HCT116 (cell line): ENCODE measurements around the gene ZC2HC1C.

Experiments
- CEBPB ChIP-seq: IDR thresholded peaks from 2 replicates; pipeline ENCODE4 v1.6.1; 2012; ENCODE audit warnings: low read depth
- EGR1 ChIP-seq: IDR thresholded peaks from 2 replicates; pipeline ENCODE4 v1.6.1; 2012; ENCODE audit warnings: low read depth
- EZH2 ChIP-seq: fragments of 200-600 bp; sonication (generic); IDR thresholded peaks from 2 replicates; pipeline ENCODE4 v1.6.1; 2017; ENCODE audit warnings: antibody characterized with exemption, mixed run types
- EZH2phosphoT487 ChIP-seq: fragments of 200-600 bp; IDR thresholded peaks from 2 replicates; pipeline ENCODE4 v1.6.1; 2018; ENCODE audit warnings: antibody characterized with exemption, borderline replicate concordance
- JUND ChIP-seq: IDR thresholded peaks from 2 replicates; pipeline ENCODE4 v1.6.1; 2012
- POLR2A ChIP-seq: IDR thresholded peaks from 2 replicates; pipeline ENCODE4 v1.7.0; 2011; ENCODE audit warnings: borderline replicate concordance; ENCODE audit not compliant: insufficient read depth, insufficient read length; ENCODE audit errors: extremely low read depth
- POLR2AphosphoS5 ChIP-seq: IDR thresholded peaks from 2 replicates; pipeline ENCODE4 v1.6.1; 2011; ENCODE audit warnings: mild to moderate bottlenecking, low read depth, low read length, moderate library complexity
- RAD21 ChIP-seq: IDR thresholded peaks from 2 replicates; pipeline ENCODE4 v1.6.1; 2012; ENCODE audit warnings: low read depth, mild to moderate bottlenecking
- SP1 ChIP-seq: IDR thresholded peaks from 2 replicates; pipeline ENCODE4 v1.6.1; 2012; ENCODE audit warnings: low read depth
- SRF ChIP-seq: IDR thresholded peaks from 2 replicates; pipeline ENCODE4 v1.6.1; 2012; ENCODE audit warnings: low read depth
- TF ChIP-seq, protein P1 (sequence below), 3 experiments: fragments of 200-600 bp in 1 of 3; sonication (generic) in 1 of 3; IDR thresholded peaks in 2 of 3; conservative IDR thresholded peaks in 1 of 3; 2 replicates each; pipeline ENCODE4 v1.5.1; 2012 to 2017; ENCODE audit warnings: low read depth in 2 of 3, low read length in 2 of 3, antibody characterized with exemption in 1 of 3, borderline replicate concordance in 1 of 3, control low read depth in 1 of 3, mild to moderate bottlenecking in 1 of 3, mixed read lengths in 1 of 3, mixed run types in 1 of 3, moderate library complexity in 1 of 3; ENCODE audit not compliant: insufficient read depth in 1 of 3
- TF ChIP-seq, protein P2 (sequence below): IDR thresholded peaks from 2 replicates; pipeline ENCODE4 v1.6.1; 2012; ENCODE audit warnings: low read depth
- TF ChIP-seq, protein P3 (sequence below): IDR thresholded peaks from 2 replicates; pipeline ENCODE4 v1.6.1; 2011; ENCODE audit warnings: mild to moderate bottlenecking, low read length, moderate library complexity; ENCODE audit not compliant: insufficient replicate concordance; ENCODE audit errors: extremely low read depth

DNA sequence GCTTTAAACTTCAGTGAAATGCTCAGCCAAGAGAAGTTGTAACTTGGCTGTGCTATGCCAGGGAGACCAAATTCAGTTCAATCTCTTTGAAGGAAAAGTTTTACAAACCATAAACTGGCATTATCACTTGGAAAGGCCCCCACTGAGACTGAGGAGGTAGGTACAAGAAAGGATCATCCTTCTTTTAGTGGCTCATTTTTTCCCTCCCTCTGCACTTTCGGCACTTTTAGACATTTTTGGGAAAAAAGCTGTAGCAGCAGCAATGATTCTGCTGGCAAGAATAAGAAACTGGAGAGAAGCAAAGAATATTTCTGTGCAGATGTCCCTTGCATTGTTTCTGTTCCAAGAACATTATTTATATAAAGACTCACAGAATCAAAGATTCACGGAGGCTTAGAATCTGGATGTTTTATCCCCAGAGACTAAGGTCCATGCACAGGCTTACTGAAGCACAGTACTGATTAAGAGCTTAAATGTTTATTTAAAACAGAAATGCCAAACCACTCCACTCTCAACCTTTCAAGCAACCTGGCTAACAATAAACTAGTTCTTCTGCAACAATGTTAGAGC, 12.3 kb downstream of the ZC2HC1C start:
- TF ChIP-seq EGR1 (no peak), SP1 (no peak), POLR2A (no peak), JUND (no peak), SRF (no peak), EZH2 (no peak), RAD21 (no peak), EZH2phosphoT487 (no peak), CEBPB (no peak), POLR2AphosphoS5 (no peak)
- TF ChIP-seq, protein P1, sequence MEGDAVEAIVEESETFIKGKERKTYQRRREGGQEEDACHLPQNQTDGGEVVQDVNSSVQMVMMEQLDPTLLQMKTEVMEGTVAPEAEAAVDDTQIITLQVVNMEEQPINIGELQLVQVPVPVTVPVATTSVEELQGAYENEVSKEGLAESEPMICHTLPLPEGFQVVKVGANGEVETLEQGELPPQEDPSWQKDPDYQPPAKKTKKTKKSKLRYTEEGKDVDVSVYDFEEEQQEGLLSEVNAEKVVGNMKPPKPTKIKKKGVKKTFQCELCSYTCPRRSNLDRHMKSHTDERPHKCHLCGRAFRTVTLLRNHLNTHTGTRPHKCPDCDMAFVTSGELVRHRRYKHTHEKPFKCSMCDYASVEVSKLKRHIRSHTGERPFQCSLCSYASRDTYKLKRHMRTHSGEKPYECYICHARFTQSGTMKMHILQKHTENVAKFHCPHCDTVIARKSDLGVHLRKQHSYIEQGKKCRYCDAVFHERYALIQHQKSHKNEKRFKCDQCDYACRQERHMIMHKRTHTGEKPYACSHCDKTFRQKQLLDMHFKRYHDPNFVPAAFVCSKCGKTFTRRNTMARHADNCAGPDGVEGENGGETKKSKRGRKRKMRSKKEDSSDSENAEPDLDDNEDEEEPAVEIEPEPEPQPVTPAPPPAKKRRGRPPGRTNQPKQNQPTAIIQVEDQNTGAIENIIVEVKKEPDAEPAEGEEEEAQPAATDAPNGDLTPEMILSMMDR (IDR thresholded peaks at IDR 0.05 in 2 of 3, conservative IDR thresholded peaks at IDR 0.05 in 1 of 3; ENCODE audit: borderline replicate concordance in 1 of 3, insufficient read depth in 1 of 3, low read depth in 2 of 3, low read length in 2 of 3), result no peak
- TF ChIP-seq, protein P2, sequence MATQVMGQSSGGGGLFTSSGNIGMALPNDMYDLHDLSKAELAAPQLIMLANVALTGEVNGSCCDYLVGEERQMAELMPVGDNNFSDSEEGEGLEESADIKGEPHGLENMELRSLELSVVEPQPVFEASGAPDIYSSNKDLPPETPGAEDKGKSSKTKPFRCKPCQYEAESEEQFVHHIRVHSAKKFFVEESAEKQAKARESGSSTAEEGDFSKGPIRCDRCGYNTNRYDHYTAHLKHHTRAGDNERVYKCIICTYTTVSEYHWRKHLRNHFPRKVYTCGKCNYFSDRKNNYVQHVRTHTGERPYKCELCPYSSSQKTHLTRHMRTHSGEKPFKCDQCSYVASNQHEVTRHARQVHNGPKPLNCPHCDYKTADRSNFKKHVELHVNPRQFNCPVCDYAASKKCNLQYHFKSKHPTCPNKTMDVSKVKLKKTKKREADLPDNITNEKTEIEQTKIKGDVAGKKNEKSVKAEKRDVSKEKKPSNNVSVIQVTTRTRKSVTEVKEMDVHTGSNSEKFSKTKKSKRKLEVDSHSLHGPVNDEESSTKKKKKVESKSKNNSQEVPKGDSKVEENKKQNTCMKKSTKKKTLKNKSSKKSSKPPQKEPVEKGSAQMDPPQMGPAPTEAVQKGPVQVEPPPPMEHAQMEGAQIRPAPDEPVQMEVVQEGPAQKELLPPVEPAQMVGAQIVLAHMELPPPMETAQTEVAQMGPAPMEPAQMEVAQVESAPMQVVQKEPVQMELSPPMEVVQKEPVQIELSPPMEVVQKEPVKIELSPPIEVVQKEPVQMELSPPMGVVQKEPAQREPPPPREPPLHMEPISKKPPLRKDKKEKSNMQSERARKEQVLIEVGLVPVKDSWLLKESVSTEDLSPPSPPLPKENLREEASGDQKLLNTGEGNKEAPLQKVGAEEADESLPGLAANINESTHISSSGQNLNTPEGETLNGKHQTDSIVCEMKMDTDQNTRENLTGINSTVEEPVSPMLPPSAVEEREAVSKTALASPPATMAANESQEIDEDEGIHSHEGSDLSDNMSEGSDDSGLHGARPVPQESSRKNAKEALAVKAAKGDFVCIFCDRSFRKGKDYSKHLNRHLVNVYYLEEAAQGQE, result no peak
- TF ChIP-seq, protein P3, sequence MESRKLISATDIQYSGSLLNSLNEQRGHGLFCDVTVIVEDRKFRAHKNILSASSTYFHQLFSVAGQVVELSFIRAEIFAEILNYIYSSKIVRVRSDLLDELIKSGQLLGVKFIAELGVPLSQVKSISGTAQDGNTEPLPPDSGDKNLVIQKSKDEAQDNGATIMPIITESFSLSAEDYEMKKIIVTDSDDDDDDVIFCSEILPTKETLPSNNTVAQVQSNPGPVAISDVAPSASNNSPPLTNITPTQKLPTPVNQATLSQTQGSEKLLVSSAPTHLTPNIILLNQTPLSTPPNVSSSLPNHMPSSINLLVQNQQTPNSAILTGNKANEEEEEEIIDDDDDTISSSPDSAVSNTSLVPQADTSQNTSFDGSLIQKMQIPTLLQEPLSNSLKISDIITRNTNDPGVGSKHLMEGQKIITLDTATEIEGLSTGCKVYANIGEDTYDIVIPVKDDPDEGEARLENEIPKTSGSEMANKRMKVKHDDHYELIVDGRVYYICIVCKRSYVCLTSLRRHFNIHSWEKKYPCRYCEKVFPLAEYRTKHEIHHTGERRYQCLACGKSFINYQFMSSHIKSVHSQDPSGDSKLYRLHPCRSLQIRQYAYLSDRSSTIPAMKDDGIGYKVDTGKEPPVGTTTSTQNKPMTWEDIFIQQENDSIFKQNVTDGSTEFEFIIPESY, result no peak
